Lower leg skin (tissue), 4 donors: ENCODE data around the gene KLHDC9. TPM values are rescaled to one million over a fixed set of nuclear protein-coding genes. Genes with fewer than 3 reads are reported as not detected.
"Not testable (repeated sequence)": the region's sequence is repeated elsewhere in the genome, so short reads cannot be mapped to it uniquely, and the experiment has no call there.

ENCODE experiments used
- DNase-seq, 2 donors: peaks; one replicate each; pipeline ENCODE4 v3.0.0-alpha.2; 2019; ENCODE audit warnings: low spot score in 2 of 2
- H3K4me3 ChIP-seq: fragments of 200-600 bp; sonication (generic); 2 replicates; pipeline ENCODE4 v1.5.1; 2017; ENCODE audit warnings: mild to moderate bottlenecking, low read depth; ENCODE audit not compliant: poor library complexity, severe bottlenecking
- CTCF ChIP-seq, 3 donors: fragments of 450-650 bp; IDR thresholded peaks; one replicate each; pipeline ENCODE4 v1.5.1; 2016; ENCODE audit warnings: antibody characterized with exemption in 3 of 3, mild to moderate bottlenecking in 3 of 3, moderate library complexity in 2 of 3
- POLR2A ChIP-seq, 2 donors: fragments of 450-650 bp; IDR thresholded peaks; one replicate each; pipeline ENCODE4 v1.6.1; 2016 to 2017; ENCODE audit warnings: antibody characterized with exemption in 2 of 2, mild to moderate bottlenecking in 1 of 2, moderate library complexity in 1 of 2
- WGBS, 2 donors: methylation state at CpG; one replicate each; pipeline ENCODE4 v1.1.5; 2018; 5-methylcytosine and 5-hydroxymethylcytosine counted together
- intact Hi-C: fragments of 100-400 bp; cut with DNase I; formaldehyde crosslinking; loops from one replicate; pipeline ENCODE4 v1.15.0; 2023; ENCODE audit warnings: low total_unique reads
- total RNA-seq, 4 donors: library from RNA; depleted of rRNA; stranded (reverse); fragments of >200 nt; gene quantifications; one replicate each; pipeline ENCODE4 v1.1.0, GENCODE V29; 2016

KLHDC9 gene
- total RNA-seq, 4 donors from 2014 or later, result 0.42 to 4.2 (median 1.9) TPM

DNA sequence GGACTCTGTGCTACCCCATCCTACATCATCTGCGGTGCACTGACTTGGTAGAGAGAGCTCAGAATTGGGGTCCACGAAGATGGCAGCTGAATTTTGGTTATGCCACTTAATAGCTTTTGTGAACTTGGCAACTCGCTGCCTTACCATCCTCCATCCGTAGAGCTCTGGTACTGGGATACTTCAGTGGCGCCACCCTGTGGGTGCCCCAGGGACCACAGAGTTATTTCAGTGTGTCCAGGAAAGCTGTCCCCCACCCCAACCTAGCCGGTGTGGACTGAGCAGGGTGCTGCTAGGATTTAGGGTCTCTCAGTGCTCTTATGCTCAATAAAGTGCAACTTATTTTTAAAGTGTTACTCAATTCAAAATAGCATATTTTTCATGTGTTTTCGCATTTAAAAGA is 43.4 kb upstream of the KLHDC9 start:
- WGBS, 2 donors, result 89 to 90% methylated on average over 7 of the region's 7 CpGs
- TF ChIP-seq CTCF (IDR thresholded peaks at IDR 0.05) (no peak), POLR2A (IDR thresholded peaks at IDR 0.05) (no peak)
- no peak overlapping the region for H3K4me3 ChIP-seq
- DNase-seq, result no peak
- intact Hi-C loops, result no loop called here

DNA sequence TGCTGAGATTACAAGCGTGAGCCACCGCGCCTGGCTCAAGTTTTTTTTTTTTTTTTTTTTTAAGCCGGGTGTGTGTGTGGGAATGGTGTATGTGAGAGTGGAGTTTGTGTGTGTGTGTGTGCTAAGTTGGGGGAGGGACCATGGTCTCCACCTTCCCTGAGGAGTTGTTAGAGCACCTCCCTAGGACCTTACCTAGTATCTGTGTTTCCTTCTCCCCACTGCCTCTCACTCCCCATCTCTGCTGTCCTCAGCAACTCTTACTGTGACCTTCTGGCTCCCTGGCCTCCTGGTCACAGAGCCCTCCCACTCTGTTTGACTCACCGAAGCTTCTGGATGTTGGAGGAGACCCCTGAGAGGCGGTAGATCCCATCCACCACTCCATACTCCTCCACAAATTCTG is 38.9 kb upstream of the KLHDC9 start:
- intact Hi-C loops, result no loop called here
- 87 to 93% methylated on average over 6 of the region's 6 CpGs for WGBS, 2 donors
- no peak for DNase-seq
- no peak for TF ChIP-seq POLR2A (IDR thresholded peaks at IDR 0.05)
- no peak for TF ChIP-seq CTCF (IDR thresholded peaks at IDR 0.05)
- no peak overlapping the region for H3K4me3 ChIP-seq

- no peak for TF ChIP-seq POLR2A (IDR thresholded peaks at IDR 0.05)
- TF ChIP-seq CTCF (IDR thresholded peaks at IDR 0.05), result no peak
- no peak overlapping the region for H3K4me3 ChIP-seq
- intact Hi-C loops, result no loop called here
- no peak for DNase-seq
- WGBS, 2 donors, result 96% methylated on average over 4 of the region's 4 CpGs
Observed at GRCh38 chr1:161061419-161061818, 36.7 kb upstream of the KLHDC9 start.

DNA sequence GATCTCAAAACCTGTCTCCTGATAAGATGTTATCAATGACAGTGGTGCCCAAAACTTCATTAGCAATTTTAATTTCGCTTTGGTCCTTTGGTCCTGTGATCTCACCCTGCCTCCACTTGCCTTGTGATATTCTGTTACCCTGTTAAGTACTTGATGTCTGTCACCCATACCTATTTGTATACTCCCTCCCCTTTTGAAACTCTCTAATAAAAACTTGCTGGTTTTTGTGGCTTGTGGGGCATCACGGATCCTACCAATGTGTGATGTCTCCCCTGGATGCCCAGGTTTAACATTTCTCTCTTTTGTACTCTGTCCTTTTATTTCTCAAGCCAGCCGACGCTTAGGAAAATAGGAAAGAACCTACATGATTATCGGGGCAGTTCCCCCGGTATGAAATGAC is 34.2 kb upstream of the KLHDC9 start:
- H3K4me3 ChIP-seq, intact Hi-C loops, DNase-seq: not testable (repeated sequence)
- WGBS, 2 donors, result 67 to 69% methylated on average over 6 of the region's 6 CpGs

DNA sequence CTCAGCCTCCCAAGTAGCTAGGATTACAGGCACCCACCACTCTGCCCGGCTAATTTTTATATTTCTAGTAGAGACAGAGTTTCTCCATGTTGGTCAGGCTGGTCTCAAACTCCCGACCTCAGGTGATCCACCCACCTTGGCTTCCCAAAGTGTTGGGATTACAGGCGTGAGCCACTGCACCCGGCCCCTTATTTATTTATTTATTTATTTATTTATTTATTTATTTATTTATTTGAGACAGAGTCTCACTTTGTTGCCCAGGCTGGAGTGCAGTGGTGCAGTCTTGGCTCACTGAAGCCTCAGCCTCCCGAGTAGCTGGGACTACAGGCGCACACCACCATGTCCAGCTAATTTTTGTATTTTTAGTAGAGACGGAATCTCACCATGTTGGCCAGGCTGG is 32.5 kb upstream of the KLHDC9 start:
- DNase-seq, intact Hi-C loops, H3K4me3 ChIP-seq: not testable (repeated sequence)
- WGBS, 2 donors, result 89 to 96% methylated on average over 6 to 7 of the region's 7 CpGs

DNA sequence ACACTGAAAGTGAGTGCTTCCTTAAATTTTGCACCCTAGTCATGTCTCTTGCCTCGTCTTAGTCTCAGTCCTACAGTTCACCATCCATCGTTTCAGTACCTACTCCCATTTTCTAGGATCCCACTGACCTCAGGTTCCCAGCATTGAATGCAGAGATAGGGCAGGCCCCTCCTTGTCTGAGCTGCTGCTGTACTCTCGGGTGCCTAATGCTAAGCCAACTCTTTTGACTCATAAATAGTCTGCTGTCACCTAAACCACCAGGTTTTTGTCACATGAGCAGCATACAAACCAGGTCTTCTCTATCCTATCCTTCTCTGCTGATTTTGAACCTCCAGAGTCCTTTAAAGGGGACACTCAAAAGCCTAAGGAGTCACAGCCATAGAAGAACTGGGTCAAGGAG is 31.5 kb upstream of the KLHDC9 start:
- H3K4me3 ChIP-seq, result no peak overlapping the region
- no peak for DNase-seq
- WGBS, 2 donors, result 58 to 67% methylated on average over 3 of the region's 3 CpGs
- intact Hi-C loops, result no loop called here
- TF ChIP-seq CTCF (IDR thresholded peaks at IDR 0.05), result no peak
- no peak for TF ChIP-seq POLR2A (IDR thresholded peaks at IDR 0.05)

- peak overlapping the region; percentile 8 for H3K4me3 ChIP-seq
Observed at GRCh38 chr1:161068306-161069234, 29.6 kb upstream of the KLHDC9 start.

More at GRCh38 chr1:161068306-161069234, 29.6 kb upstream of the KLHDC9 start:
- TF ChIP-seq POLR2A (IDR thresholded peaks at IDR 0.05), result no peak
- no peak for TF ChIP-seq CTCF (IDR thresholded peaks at IDR 0.05)
- intact Hi-C loops, result no loop called here
- peak in 1 of 2 donors; percentile 89 for DNase-seq
- 58 to 67% methylated on average over 10 of the region's 10 CpGs for WGBS, 2 donors
